ENCODE data around the gene ZNF740. TPM values are rescaled to one million over a fixed set of nuclear protein-coding genes. Genes with fewer than 3 reads are reported as not detected.
"Not testable (repeated sequence)": the region's sequence is repeated elsewhere in the genome, so short reads cannot be mapped to it uniquely, and the experiment has no call there.

The ZNF740 gene
- polyA plus RNA-seq, 3 donors, result 6.3 to 9.2 (median 9.1) TPM

- WGBS, 3 donors, result 79 to 88% (median 86%) methylated on average over 14 of the region's 14 CpGs
- no peak overlapping the region for H3K27ac ChIP-seq (ENCODE audit: low read depth, low read length)
These were observed 9.4 kb upstream of the ZNF740 start for GRCh38 chr12:53170876-53171724.

GRCh38 chr12:53171725-53172329 lies 8.7 kb upstream of the ZNF740 start:
- no peak overlapping the region for H3K27ac ChIP-seq (ENCODE audit: low read depth, low read length)

GRCh38 chr12:53172352-53172751 lies 8.2 kb upstream of the ZNF740 start:
- 82 to 85% (median 83%) methylated on average over 11 of the region's 11 CpGs for WGBS, 3 donors

More at GRCh38 chr12:53171725-53172329, 8.7 kb upstream of the ZNF740 start:
- WGBS, 3 donors, result 58 to 65% (median 58%) methylated on average over 10 of the region's 10 CpGs

GRCh38 chr12:53173085-53173715 lies 7.3 kb upstream of the ZNF740 start:
- 85 to 87% (median 86%) methylated on average over 10 of the region's 10 CpGs for WGBS, 3 donors
- no peak overlapping the region for H3K27ac ChIP-seq (ENCODE audit: low read depth, low read length)

More at GRCh38 chr12:53172352-53172751, 8.2 kb upstream of the ZNF740 start:
- no peak overlapping the region for H3K27ac ChIP-seq (ENCODE audit: low read depth, low read length)

- H3K27ac ChIP-seq (ENCODE audit: low read depth, low read length), result no peak overlapping the region
- WGBS, 3 donors, result 54 to 74% (median 66%) methylated on average over 4 of the region's 4 CpGs
These were observed 5.5 kb upstream of the ZNF740 start for GRCh38 chr12:53174881-53175491.

- H3K27ac ChIP-seq (ENCODE audit: low read depth, low read length), result no peak overlapping the region
- WGBS, 3 donors, result 95 to 100% (median 98%) methylated on average over 3 of the region's 3 CpGs
These were observed 3.8 kb upstream of the ZNF740 start for GRCh38 chr12:53176750-53177149.

- 86 to 95% (median 92%) methylated on average over 6 of the region's 6 CpGs for WGBS, 3 donors
- not testable (repeated sequence) for H3K27ac ChIP-seq (ENCODE audit: low read depth, low read length)
These were observed 3.1 kb upstream of the ZNF740 start for GRCh38 chr12:53177447-53177846.

GRCh38 chr12:53178803-53179202 lies 1.7 kb upstream of the ZNF740 start:
- 95 to 97% (median 95%) methylated on average over 14 of the region's 14 CpGs for WGBS, 3 donors
- H3K27ac ChIP-seq (ENCODE audit: low read depth, low read length), result not testable (repeated sequence)

- 15 to 17% (median 17%) methylated on average over 12 of the region's 12 CpGs for WGBS, 3 donors
- peak overlapping the region; percentile 72 for H3K27ac ChIP-seq (ENCODE audit: low read depth, low read length)
These were observed 769 bp upstream of the ZNF740 start for GRCh38 chr12:53179687-53180219.

GRCh38 chr12:53180931-53181645 lies 566 bp downstream of the ZNF740 start:
- WGBS, 3 donors, result 1 to 2% (median 1%) methylated on average over 27 to 56 of the region's 57 CpGs
- peak overlapping the region; percentile 72 for H3K27ac ChIP-seq (ENCODE audit: low read depth, low read length)

GRCh38 chr12:53181935-53182334 lies 1.4 kb downstream of the ZNF740 start:
- no peak overlapping the region for H3K27ac ChIP-seq (ENCODE audit: low read depth, low read length)
- WGBS, 3 donors, result 56 to 68% (median 57%) methylated on average over 2 of the region's 2 CpGs

GRCh38 chr12:53182903-53183302 lies 2.4 kb downstream of the ZNF740 start:
- no peak overlapping the region for H3K27ac ChIP-seq (ENCODE audit: low read depth, low read length)

GRCh38 chr12:53184828-53185227 lies 4.3 kb downstream of the ZNF740 start:
- H3K27ac ChIP-seq (ENCODE audit: low read depth, low read length), result no peak overlapping the region
- 95 to 96% (median 96%) methylated on average over 6 of the region's 6 CpGs for WGBS, 3 donors

More at GRCh38 chr12:53182903-53183302, 2.4 kb downstream of the ZNF740 start:
- 17 to 39% (median 24%) methylated on average over 2 of the region's 2 CpGs for WGBS, 3 donors

GRCh38 chr12:53185582-53186153 lies 5.1 kb downstream of the ZNF740 start:
- WGBS, 3 donors, result 89 to 97% (median 95%) methylated on average over 3 of the region's 3 CpGs

GRCh38 chr12:53186745-53187144 lies 6.2 kb downstream of the ZNF740 start:
- no peak overlapping the region for H3K27ac ChIP-seq (ENCODE audit: low read depth, low read length)
- WGBS, 3 donors, result 74 to 84% (median 80%) methylated on average over 4 of the region's 4 CpGs

More at GRCh38 chr12:53185582-53186153, 5.1 kb downstream of the ZNF740 start:
- H3K27ac ChIP-seq (ENCODE audit: low read depth, low read length), result no peak overlapping the region

- 69 to 86% (median 85%) methylated on average over 15 of the region's 15 CpGs for WGBS, 3 donors
- H3K27ac ChIP-seq (ENCODE audit: low read depth, low read length), result no peak overlapping the region
These were observed 6.8 kb downstream of the ZNF740 start for GRCh38 chr12:53187145-53187899.

Measured in adipose tissue (tissue), 3 donors.